ENCODE measurements around the gene GPATCH3.

The GPATCH3 gene

DNA sequence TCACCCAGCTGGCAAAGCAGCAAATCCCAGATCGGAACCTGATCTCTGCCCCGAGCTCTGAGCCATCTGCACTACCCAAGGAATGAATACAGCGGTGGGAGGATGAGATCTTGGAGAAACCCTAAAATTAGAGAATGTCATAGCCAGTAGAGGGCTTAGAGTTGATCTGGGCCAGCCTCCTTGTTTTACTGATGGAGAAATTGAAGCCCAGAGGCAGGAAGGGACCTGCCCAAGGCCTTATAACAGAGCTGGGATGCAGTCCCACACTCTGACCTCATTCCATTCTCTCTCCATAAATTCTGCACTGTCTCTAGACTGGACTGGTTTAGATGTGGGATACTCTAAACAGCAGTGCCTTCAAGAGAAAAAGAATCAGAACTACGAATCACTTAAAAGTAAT is 42.1 kb downstream of the GPATCH3 start:
- TF ChIP-seq, protein P1, sequence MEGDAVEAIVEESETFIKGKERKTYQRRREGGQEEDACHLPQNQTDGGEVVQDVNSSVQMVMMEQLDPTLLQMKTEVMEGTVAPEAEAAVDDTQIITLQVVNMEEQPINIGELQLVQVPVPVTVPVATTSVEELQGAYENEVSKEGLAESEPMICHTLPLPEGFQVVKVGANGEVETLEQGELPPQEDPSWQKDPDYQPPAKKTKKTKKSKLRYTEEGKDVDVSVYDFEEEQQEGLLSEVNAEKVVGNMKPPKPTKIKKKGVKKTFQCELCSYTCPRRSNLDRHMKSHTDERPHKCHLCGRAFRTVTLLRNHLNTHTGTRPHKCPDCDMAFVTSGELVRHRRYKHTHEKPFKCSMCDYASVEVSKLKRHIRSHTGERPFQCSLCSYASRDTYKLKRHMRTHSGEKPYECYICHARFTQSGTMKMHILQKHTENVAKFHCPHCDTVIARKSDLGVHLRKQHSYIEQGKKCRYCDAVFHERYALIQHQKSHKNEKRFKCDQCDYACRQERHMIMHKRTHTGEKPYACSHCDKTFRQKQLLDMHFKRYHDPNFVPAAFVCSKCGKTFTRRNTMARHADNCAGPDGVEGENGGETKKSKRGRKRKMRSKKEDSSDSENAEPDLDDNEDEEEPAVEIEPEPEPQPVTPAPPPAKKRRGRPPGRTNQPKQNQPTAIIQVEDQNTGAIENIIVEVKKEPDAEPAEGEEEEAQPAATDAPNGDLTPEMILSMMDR (IDR thresholded peaks at IDR 0.05; ENCODE audit: low read depth, low read length) = no peak
- no peak for DNase-seq (ENCODE audit: low read depth, low spot score)
- in situ Hi-C loops (cut with HindIII; ENCODE audit: low sequenced_read_pairs) = no loop called here
- H3K4me3 ChIP-seq (ENCODE audit: low read depth, low read length) = no peak overlapping the region

DNA sequence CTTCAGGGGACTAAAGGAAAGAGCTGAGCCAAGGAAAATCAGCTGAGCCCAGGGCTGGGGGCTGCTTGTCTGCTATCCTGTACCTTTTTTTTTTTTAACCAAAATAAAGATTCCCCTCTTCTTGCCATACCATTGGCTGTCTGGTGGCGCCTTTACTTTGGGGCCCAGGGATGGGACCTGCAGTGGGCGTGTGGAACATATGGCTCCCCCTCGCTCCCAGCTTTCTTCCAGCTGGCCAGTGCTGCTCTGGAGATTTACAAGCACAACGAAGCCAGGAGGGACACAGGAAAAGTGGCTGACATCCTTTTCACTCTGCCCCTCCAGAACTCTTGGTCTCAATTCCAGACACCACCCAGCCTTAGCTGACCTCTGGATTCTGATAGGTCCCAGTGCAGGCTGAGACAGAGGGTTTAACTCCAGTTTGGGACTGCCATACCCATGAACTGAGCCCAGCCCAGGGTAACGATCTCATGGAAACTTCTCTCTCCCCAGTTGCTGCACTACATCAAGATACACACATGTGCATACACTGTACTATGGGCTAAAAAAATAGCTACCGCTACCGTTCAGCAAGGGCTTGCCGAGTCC is 42.7 kb downstream of the GPATCH3 start:
- no peak overlapping the region for H3K4me3 ChIP-seq (ENCODE audit: low read depth, low read length)
- DNase-seq (ENCODE audit: low read depth, low spot score) = no peak
- TF ChIP-seq, protein P1 (IDR thresholded peaks at IDR 0.05; ENCODE audit: low read depth, low read length) = no peak
- in situ Hi-C loops (cut with HindIII; ENCODE audit: low sequenced_read_pairs) = no loop called here

DNA sequence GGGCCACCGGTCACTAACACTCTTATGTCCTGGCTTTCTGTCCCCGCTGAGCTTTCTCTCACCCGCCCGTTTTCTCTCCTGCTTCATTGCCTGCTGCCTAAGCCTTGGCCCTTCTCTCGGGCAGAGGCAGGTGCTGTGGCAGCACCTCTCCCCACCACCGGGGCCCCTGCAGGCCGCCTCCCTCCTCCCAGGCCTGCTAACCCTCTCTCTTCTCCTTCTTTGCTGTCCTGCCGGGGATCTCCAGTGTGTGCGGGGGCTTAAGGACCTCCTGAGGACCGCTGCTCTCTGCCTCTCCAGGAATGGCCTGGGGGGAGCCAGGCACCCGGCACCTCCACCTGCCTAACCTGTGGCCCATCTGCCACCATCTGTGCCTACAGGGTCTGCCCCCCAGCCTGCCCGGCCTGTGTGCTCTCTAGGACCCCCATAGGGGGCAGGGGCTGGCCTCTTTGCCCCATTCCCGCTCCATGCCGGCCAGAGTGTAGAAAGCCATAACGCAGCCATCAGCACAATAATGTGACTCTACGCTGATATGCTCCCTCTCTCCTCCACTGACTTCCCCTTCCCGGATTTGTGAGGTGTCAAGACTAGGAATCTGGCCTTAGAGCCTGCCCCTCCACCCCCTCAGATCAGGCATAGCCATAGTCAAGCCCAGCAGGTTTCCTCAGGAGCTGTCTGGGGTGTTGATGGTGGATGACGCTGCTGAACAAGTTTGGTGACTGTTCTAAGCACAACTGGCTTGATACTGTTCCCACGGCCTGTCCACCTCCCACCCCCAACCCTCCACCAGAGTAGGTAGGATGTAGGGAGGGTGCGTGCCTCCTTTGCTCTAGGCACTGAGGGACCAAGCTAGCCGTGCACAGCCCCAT is 43.4 kb downstream of the GPATCH3 start:
- DNase-seq (ENCODE audit: low read depth, low spot score) = no peak
- no peak overlapping the region for H3K4me3 ChIP-seq (ENCODE audit: low read depth, low read length)
- TF ChIP-seq, protein P1 (IDR thresholded peaks at IDR 0.05; ENCODE audit: low read depth, low read length) = no peak
- in situ Hi-C loops (cut with HindIII; ENCODE audit: low sequenced_read_pairs) = no loop called here

DNA sequence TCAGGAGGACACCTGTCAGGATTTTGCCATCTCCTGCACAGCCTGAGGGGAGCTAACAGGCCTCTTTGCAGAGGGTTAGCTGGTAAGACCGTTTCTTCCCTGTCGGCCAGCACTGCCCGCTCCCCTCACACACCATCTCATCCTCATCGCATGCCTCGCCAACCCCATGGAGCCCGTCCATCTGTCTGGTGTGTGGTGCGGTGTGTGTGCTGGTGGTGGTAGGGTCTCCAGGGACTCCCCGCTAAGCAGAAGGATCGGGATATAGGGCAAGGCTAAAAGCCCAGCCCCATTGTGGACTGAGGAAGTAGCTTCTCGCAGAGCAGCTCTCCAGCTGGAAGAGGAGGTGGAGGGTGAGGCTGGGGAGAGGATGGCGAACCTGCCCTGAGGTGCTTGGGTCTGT is 44.1 kb downstream of the GPATCH3 start:
- in situ Hi-C loops (cut with HindIII; ENCODE audit: low sequenced_read_pairs) = no loop called here
- H3K4me3 ChIP-seq (ENCODE audit: low read depth, low read length) = no peak overlapping the region
- TF ChIP-seq, protein P1 (IDR thresholded peaks at IDR 0.05; ENCODE audit: low read depth, low read length) = no peak
- DNase-seq (ENCODE audit: low read depth, low spot score) = no peak

DNA sequence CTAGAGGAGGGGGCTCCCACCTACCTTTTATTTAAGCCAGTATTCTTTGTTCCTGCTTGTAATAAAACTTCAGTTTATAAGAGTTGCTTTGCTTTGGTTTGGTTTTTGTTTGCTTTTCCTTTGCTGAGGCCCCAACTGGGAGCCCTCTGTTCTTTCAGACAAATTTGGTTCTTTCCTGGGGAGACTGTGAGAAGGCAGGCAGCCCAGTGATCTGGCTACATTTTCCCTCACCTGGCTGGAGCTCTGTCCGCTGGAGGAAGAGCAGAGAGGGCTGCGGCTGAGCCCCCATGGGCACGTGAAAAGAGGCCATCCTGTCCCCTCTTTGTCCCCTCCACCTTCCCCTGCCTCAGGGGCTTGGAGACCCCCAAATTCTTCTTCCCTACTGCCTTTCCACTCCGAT is 44.6 kb downstream of the GPATCH3 start:
- H3K4me3 ChIP-seq (ENCODE audit: low read depth, low read length) = no peak overlapping the region
- TF ChIP-seq, protein P1 (IDR thresholded peaks at IDR 0.05; ENCODE audit: low read depth, low read length) = no peak
- in situ Hi-C loops (cut with HindIII; ENCODE audit: low sequenced_read_pairs) = no loop called here
- DNase-seq (ENCODE audit: low read depth, low spot score) = no peak

DNA sequence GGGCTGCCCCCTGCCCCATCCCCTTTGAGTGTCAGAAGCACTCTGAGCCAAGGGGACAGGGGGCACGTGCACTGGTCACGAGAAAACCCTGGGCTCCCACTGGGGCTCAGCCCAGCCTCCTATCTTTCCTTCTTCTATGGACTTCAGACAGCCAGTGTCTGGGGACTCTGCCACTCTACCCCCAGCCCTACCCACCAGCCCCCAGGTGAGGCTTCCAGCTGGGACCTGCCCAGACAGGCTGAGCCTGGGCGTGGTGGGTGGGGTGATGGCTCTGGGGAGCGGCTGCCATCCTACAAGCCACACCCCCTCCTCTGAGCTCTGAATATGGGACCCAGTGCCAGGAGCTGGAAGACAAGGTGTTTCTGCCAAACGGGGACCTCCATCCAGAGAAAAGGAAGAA is 45.4 kb downstream of the GPATCH3 start:
- DNase-seq (ENCODE audit: low read depth, low spot score) = no peak
- H3K4me3 ChIP-seq (ENCODE audit: low read depth, low read length) = no peak overlapping the region
- in situ Hi-C loops (cut with HindIII; ENCODE audit: low sequenced_read_pairs) = no loop called here
- TF ChIP-seq, protein P1 (IDR thresholded peaks at IDR 0.05; ENCODE audit: low read depth, low read length) = no peak
